HFF-Myc (cell line): ENCODE measurements around the gene ARRB1.

Experiments
- DNase-seq: peaks from one replicate; pipeline ENCODE4 v3.0.0-alpha.2; 2011; ENCODE audit warnings: low read depth; ENCODE audit errors: extremely low read depth
- H3K4me3 ChIP-seq: replicated peaks from 2 replicates; pipeline ENCODE4 v1.5.1; 2011; ENCODE audit warnings: low read depth, mild to moderate bottlenecking, control low read depth, low read length
- TF ChIP-seq, protein P1 (sequence below): IDR thresholded peaks from 2 replicates; pipeline ENCODE4 v1.5.1; 2012; ENCODE audit warnings: mild to moderate bottlenecking, low read depth, low read length, control low read depth; ENCODE audit errors: missing control alignments

ARRB1 gene

DNA sequence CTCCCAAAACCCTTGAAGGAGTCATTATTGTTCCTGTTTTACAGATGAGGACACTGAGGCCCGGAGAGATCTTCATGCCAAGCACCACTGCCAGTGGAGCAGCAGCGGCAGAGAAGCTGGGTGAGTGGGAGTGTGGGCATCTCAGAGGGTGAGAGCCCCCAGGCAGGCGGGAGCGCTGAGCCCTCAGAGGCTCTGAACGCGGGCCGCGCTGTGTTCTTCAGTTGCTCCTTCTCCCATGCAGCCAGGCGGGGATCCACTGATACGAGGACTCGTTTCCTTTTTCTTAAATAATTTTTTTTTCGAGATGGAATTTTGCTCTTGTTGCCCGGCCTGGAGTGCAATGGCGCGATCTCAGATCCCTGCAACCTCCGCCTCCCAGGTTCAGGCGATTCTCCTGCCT, 63.9 kb downstream of the ARRB1 start:
- TF ChIP-seq, protein P1, sequence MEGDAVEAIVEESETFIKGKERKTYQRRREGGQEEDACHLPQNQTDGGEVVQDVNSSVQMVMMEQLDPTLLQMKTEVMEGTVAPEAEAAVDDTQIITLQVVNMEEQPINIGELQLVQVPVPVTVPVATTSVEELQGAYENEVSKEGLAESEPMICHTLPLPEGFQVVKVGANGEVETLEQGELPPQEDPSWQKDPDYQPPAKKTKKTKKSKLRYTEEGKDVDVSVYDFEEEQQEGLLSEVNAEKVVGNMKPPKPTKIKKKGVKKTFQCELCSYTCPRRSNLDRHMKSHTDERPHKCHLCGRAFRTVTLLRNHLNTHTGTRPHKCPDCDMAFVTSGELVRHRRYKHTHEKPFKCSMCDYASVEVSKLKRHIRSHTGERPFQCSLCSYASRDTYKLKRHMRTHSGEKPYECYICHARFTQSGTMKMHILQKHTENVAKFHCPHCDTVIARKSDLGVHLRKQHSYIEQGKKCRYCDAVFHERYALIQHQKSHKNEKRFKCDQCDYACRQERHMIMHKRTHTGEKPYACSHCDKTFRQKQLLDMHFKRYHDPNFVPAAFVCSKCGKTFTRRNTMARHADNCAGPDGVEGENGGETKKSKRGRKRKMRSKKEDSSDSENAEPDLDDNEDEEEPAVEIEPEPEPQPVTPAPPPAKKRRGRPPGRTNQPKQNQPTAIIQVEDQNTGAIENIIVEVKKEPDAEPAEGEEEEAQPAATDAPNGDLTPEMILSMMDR: no peak
- no peak for DNase-seq
- H3K4me3 ChIP-seq: no peak overlapping the region

DNA sequence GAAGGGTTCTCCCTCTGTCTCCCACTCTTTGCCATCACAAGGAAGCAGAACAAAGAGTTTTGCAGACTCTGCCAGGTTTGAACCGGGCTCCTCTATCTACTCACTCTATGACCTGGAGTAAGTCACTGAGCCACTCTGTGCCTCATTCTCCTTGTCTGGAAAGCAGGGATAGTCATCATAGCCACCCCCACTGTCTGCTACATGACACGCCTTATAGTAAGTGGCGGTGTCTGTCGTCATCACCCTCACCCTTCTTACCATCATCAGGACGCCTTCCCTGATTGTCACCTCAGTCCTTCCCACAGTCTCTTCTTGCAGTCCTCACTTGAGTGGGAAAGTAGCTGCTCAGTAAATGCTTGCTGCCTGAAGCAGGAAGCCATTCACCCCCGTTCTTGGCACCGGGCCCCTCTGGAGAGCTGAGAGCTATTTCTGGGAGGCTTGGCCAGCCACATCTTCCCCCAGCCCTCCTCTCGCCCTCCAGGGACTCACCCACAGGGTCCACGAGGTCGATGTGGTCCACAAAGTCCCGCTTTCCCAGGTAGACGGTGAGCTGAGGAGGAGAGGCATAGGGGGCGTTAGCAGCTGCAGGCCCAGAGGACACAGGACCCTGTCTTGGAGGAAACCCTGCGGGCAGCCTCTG, 64.5 kb downstream of the ARRB1 start:
- TF ChIP-seq, protein P1: no peak
- DNase-seq: no peak

DNA sequence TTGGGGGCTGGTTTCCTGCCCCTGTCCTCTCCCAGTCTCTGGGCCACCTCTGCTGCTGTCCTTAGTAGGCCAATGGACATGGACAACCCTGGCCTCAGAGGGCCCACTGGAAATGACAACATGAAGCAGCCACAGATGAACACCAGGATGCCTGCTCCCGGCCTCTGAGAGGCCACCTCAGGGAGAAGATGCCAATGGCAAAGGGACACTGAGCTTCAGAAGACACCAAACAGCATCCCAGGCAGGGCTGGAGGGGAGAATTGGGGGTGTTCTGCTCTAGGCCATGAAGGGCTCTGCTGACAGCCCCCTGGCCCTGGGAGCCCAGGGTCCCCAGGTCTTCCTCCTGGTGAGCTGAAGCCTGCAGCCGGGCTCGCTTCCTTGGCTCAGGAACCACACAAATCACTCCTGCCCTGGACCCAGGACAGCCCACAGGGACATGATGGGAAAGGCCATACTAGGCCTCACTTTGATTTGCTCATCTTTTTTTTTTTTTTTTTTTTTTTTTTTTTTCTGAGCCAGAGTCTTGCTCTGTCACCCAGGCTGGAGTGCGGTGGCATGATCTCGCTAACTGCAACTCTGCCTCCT, 65.6 kb downstream of the ARRB1 start:
- DNase-seq: no peak
- TF ChIP-seq, protein P1: no peak
- H3K4me3 ChIP-seq: no peak overlapping the region

More for the DNA sequence above, 64.5 kb downstream of the ARRB1 start:
- no peak overlapping the region for H3K4me3 ChIP-seq

DNA sequence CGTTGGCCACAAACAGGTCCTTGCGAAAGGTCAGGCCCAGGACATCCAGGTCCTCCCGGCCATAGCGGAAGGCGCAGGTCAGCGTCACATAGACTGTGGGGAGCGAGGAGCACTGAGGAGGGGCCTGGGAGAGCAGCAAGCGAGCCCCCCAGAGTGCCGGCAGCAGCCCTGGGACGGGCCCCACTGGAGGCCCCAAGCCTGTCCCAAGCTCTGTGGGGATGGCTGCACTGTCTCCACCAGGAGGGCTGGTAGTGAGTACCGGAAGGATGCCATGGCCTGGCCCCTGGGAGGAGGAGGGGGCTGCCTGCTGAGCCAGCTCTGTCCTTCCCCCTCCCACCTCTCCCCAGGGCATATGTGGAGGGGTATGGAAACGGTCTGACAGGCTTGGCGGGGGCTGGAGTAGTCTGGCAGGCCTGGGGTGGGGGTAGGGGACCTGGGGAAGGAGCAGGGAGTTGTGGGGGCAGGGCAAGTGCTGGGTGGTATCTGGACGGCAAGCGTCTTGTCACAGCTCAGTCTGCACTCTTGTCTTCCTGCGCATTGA, 68.0 kb downstream of the ARRB1 start:
- no peak overlapping the region for H3K4me3 ChIP-seq
- no peak for DNase-seq
- TF ChIP-seq, protein P1: no peak

DNA sequence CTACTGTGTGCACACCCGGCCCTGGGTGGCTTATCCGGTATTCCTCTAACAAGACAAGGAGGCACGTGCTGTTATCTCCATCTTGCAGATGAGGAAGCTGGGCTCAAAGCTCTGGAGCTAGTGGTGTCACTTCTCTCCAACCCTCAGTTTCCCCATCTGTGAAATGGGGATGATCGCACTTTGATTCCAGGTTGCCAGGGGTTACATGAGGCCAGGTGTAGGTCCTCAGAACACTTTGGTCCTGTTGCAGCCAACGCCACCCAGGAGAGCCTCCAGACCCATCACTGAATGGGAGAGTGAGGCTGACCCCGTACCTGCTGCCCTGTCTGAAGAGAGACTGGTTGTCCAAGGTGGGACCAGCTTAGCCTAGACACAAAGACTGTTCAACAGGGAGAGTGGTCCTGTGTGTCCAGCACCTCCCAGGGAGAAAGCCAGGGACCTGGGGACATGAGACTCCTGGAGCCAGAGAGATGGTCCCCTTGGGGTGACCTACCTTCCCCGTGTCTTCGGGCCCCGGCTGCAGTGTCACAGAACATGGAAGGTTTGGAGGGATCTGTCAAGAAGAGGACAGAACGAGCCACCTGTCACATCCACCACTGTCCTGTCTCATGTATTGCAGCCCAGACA, 69.9 kb downstream of the ARRB1 start:
- DNase-seq: no peak
- TF ChIP-seq, protein P1: no peak
- H3K4me3 ChIP-seq: no peak overlapping the region

DNA sequence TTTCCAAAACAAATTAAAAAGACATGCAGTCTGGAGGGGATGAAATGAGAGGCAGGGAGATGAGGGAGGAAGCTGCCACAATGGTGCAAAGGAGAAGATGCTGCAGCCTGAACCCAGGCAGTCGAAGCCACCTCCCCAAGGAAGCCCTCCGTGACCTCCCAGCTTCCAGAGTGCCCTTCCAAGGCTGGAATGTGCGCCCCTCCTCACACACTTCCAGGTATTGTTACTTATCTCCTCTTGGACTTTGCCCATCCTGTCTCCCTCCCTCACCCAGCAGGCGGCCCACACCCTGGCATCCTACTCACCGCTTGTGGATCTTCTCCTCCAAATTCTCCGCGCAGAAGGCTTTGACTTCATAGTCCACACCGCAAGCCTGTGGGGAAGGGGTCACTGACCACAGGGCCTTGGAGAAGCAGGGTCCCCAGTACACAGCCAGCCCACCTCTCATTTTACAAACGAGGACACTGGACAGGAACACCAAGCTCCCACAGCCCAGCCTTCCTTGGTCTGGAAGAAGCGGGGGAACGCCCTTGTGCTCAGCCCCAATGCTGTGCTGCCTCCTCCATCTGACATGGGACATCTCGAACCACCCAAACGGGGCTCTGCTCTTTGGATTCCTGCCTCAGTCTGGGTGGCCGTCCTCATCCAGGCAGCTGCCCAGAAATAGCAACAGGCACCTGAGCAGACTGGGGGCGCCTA, 70.5 kb downstream of the ARRB1 start:
- TF ChIP-seq, protein P1: no peak
- no peak overlapping the region for H3K4me3 ChIP-seq
- DNase-seq: no peak
